GM19035 (cell line): ENCODE data around the gene AWAT2.
"Not testable (repeated sequence)": the region's sequence is repeated elsewhere in the genome, so short reads cannot be mapped to it uniquely, and the experiment has no call there.

Experiments used
- ATAC-seq: cut with Tn5 transposase; IDR thresholded peaks from one replicate; pipeline ENCODE4 v1.9.1; 2021; ENCODE audit not compliant: unreplicated experiment

AWAT2 gene

GRCh38 chrX:70001708-70002341 lies 47.9 kb downstream of the AWAT2 start:
- no peak for ATAC-seq

GRCh38 chrX:70001269-70001668 lies 48.5 kb downstream of the AWAT2 start:
- ATAC-seq = no peak

GRCh38 chrX:69998299-69998698 lies 51.4 kb downstream of the AWAT2 start:
- not testable (repeated sequence) for ATAC-seq

GRCh38 chrX:69996113-69996468 lies 53.6 kb downstream of the AWAT2 start:
- ATAC-seq = no peak

GRCh38 chrX:69995362-69996112 lies 54.2 kb downstream of the AWAT2 start:
- ATAC-seq = no peak

GRCh38 chrX:69993494-69993893 lies 56.2 kb downstream of the AWAT2 start:
- ATAC-seq = no peak

- ATAC-seq = no peak
These were observed 58.1 kb downstream of the AWAT2 start for GRCh38 chrX:69991685-69992084.
